CD14-positive monocyte (primary cell): ENCODE measurements around the gene HIBADH. TPM values are rescaled to one million over a fixed set of nuclear protein-coding genes. Genes with fewer than 3 reads are reported as not detected.
"Not testable (repeated sequence)": the region's sequence is repeated elsewhere in the genome, so short reads cannot be mapped to it uniquely, and the experiment has no call there.

Source experiments
- DNase-seq, 3 donors: peaks; one replicate each; pipeline ENCODE4 v3.0.0-alpha.2; 2011 to 2022
- H2AFZ ChIP-seq: 2 replicates; pipeline ENCODE4 v1.6.0; 2012; ENCODE audit warnings: mild to moderate bottlenecking, low read depth, low read length, inconsistent platforms; ENCODE audit not compliant: insufficient read depth, poor library complexity, severe bottlenecking
- H3K27ac ChIP-seq, 2 donors: 1 replicate in 1 of 2; 2 replicates in 1 of 2; pipeline ENCODE4 v1.5.1; 2012 to 2013; ENCODE audit warnings: low read length in 2 of 2, control low read depth in 1 of 2, inconsistent platforms in 1 of 2, low read depth in 1 of 2, mild to moderate bottlenecking in 1 of 2
- H3K27me3 ChIP-seq, 2 donors: one replicate each; pipeline versions ENCODE4 v1.6.0 to v1.6.1; 2011 to 2013; ENCODE audit warnings: low read length in 2 of 2; ENCODE audit not compliant: control insufficient read depth in 2 of 2, insufficient read depth in 2 of 2
- H3K36me3 ChIP-seq, 2 donors: replicated peaks in 1 of 2; 1 replicate in 1 of 2; 2 replicates in 1 of 2; pipeline versions ENCODE4 v1.5.1 to v1.6.1; 2012 to 2013; ENCODE audit warnings: low read length in 2 of 2, control low read depth in 1 of 2, inconsistent platforms in 1 of 2, mild to moderate bottlenecking in 1 of 2; ENCODE audit not compliant: insufficient read depth in 2 of 2, control insufficient read depth in 1 of 2
- H3K4me1 ChIP-seq, 2 donors: 1 replicate in 1 of 2; 2 replicates in 1 of 2; pipeline versions ENCODE4 v1.5.1 to v1.6.1; 2012 to 2013; ENCODE audit warnings: low read length in 2 of 2, control low read depth in 1 of 2, inconsistent platforms in 1 of 2, mild to moderate bottlenecking in 1 of 2, moderate library complexity in 1 of 2; ENCODE audit not compliant: insufficient read depth in 2 of 2, control insufficient read depth in 1 of 2
- H3K4me2 ChIP-seq: replicated peaks from 2 replicates; pipeline ENCODE3; 2012; ENCODE audit warnings: low read length, moderate library complexity, mild to moderate bottlenecking; ENCODE audit not compliant: poor library complexity, severe bottlenecking; ENCODE audit errors: extremely low read depth
- H3K4me3 ChIP-seq, 3 experiments: fragments of 200-600 bp in 1 of 3; sonication (generic) in 1 of 3; replicated peaks in 1 of 3; 1 replicate in 2 of 3; 2 replicates in 1 of 3; pipeline ENCODE4 v1.5.1; 2011 to 2013; ENCODE audit warnings: low read length in 3 of 3, mild to moderate bottlenecking in 3 of 3, control low read depth in 2 of 3, low read depth in 2 of 3, inconsistent platforms in 1 of 3, moderate library complexity in 1 of 3
- H3K79me2 ChIP-seq: 2 replicates; pipeline ENCODE4 v1.6.0; 2012; ENCODE audit warnings: mild to moderate bottlenecking, control low read depth, inconsistent platforms, low read length, moderate library complexity; ENCODE audit not compliant: insufficient read depth
- H3K9ac ChIP-seq: 2 replicates; pipeline ENCODE4 v1.6.0; 2017; ENCODE audit warnings: low read length, mild to moderate bottlenecking; ENCODE audit not compliant: insufficient read depth, poor library complexity, severe bottlenecking
- H3K9me3 ChIP-seq, 2 donors: replicated peaks in 1 of 2; 1 replicate in 1 of 2; 2 replicates in 1 of 2; pipeline versions ENCODE4 v1.5.1 to v1.6.1; 2012 to 2013; ENCODE audit warnings: low read length in 2 of 2, control low read depth in 1 of 2; ENCODE audit not compliant: control insufficient read depth in 1 of 2, insufficient read depth in 1 of 2
- H4K20me1 ChIP-seq: 2 replicates; pipeline ENCODE4 v1.6.0; 2012; ENCODE audit warnings: mild to moderate bottlenecking, low read length, control low read depth, moderate library complexity; ENCODE audit not compliant: insufficient read depth
- H3K27ac Mint-ChIP-seq, 7 donors: one replicate each; pipeline ENCODE4 v1.8.0; 2020; ENCODE audit warnings: mild to moderate bottlenecking in 7 of 7, mixed read lengths in 7 of 7, moderate library complexity in 6 of 7, inconsistent platforms in 2 of 7
- H3K27me3 Mint-ChIP-seq, 3 donors: one replicate each; pipeline ENCODE4 v1.8.0; 2021 to 2022; ENCODE audit warnings: low read depth in 3 of 3, mild to moderate bottlenecking in 3 of 3, mixed read lengths in 3 of 3, moderate library complexity in 3 of 3, inconsistent platforms in 1 of 3
- H3K36me3 Mint-ChIP-seq, 2 donors: one replicate each; pipeline ENCODE4 v1.8.0; 2020; ENCODE audit warnings: mixed read lengths in 2 of 2, inconsistent platforms in 1 of 2, mild to moderate bottlenecking in 1 of 2
- H3K4me1 Mint-ChIP-seq: one replicate; pipeline ENCODE4 v1.8.0; 2020; ENCODE audit warnings: mild to moderate bottlenecking, mixed read lengths
- H3K4me3 Mint-ChIP-seq, 2 donors: one replicate each; pipeline ENCODE4 v1.8.0; 2020; ENCODE audit warnings: mild to moderate bottlenecking in 2 of 2, mixed read lengths in 2 of 2, moderate library complexity in 1 of 2
- H3K9me3 Mint-ChIP-seq, 7 donors: one replicate each; pipeline ENCODE4 v1.8.0; 2020 to 2022; ENCODE audit warnings: mixed read lengths in 7 of 7, mild to moderate bottlenecking in 6 of 7, moderate library complexity in 6 of 7, inconsistent platforms in 2 of 7
- CTCF ChIP-seq: fragments of 200-600 bp; IDR thresholded peaks from one replicate; pipeline ENCODE4 v1.8.0; 2022; ENCODE audit warnings: antibody characterized with exemption, mild to moderate bottlenecking
- WGBS: methylation state at CpG from one replicate; pipeline ENCODE4 v1.1.5; 2013; ENCODE audit warnings: missing lambda C conversion rate; ENCODE audit not compliant: insufficient coverage; 5-methylcytosine and 5-hydroxymethylcytosine counted together
- intact Hi-C, 2 donors: fragments of 100-400 bp; cut with micrococcal nuclease; formaldehyde crosslinking; loops; one replicate each; pipeline versions ENCODE4 v1.15.0 to v1.15.1; 2023
- polyA plus RNA-seq, 3 donors: library from polyadenylated mRNA; depleted of rRNA in 1 of 3; unstranded in 2 of 3; stranded (reverse) in 1 of 3; fragments of 300-500 nt in 2 of 3; fragments of >200 nt in 1 of 3; fragmentation: Illumina TruSeq in 2 of 3; gene quantifications; 1 replicate in 2 of 3; 2 replicates in 1 of 3; pipeline ENCODE4 v1.2.3, GENCODE V29; 2012 to 2021

The HIBADH gene
- polyA plus RNA-seq, 3 donors = 8.9 to 29.1 (median 26.5) TPM

GRCh38 chr7:27510541-27510940 lies 152.1 kb downstream of the HIBADH start:
- no peak for TF ChIP-seq CTCF
- Mint-ChIP-seq H3K4me1 (no peaks in the 10 kb centered on the region), H3K27me3 (peaks cover 4 to 7% (median 4%) of the 10 kb centered on the region in 3 donors), H3K9me3 (peaks cover 0 to 13% (median 5%) of the 10 kb centered on the region in 7 donors), H3K27ac (no peak overlapping the region), H3K4me3 (no peak overlapping the region), H3K36me3 (no peaks in the 10 kb centered on the region)
- H3K4me3 ChIP-seq = no peak overlapping the region
- H3K27ac ChIP-seq = no peak overlapping the region
- no peaks in the 10 kb centered on the region for H3K27me3 ChIP-seq
- H3K79me2 ChIP-seq = no peaks in the 10 kb centered on the region
- H3K4me2 ChIP-seq = no peak overlapping the region
- H2AFZ ChIP-seq = no peak overlapping the region
- no peaks in the 10 kb centered on the region for H3K36me3 ChIP-seq
- no peaks in the 10 kb centered on the region for H4K20me1 ChIP-seq
- no peak for DNase-seq
- WGBS = 100% methylated on average over 1 of the region's 2 CpGs
- no peaks in the 10 kb centered on the region for H3K9me3 ChIP-seq
- intact Hi-C loops = no loop called here
- no peaks in the 10 kb centered on the region for H3K4me1 ChIP-seq
- no peak overlapping the region for H3K9ac ChIP-seq

- H3K9me3 ChIP-seq, H3K4me1 Mint-ChIP-seq, H3K4me2 ChIP-seq, H4K20me1 ChIP-seq, H3K4me1 ChIP-seq, H3K4me3 Mint-ChIP-seq, H3K36me3 ChIP-seq, H3K27ac Mint-ChIP-seq, H3K36me3 Mint-ChIP-seq, H3K9ac ChIP-seq, H3K27me3 Mint-ChIP-seq, H3K27me3 ChIP-seq, H2AFZ ChIP-seq, H3K27ac ChIP-seq, H3K79me2 ChIP-seq, DNase-seq, H3K4me3 ChIP-seq, H3K9me3 Mint-ChIP-seq, intact Hi-C loops: not testable (repeated sequence)
- no CpG with 5 or more reads among the region's 2 CpGs for WGBS
Measured at GRCh38 chr7:27501879-27502278, 160.8 kb downstream of the HIBADH start.
